ENCODE data around the gene PDE10A. TPM values are rescaled to one million over a fixed set of nuclear protein-coding genes. Genes with fewer than 3 reads are reported as not detected.

Gene PDE10A
- total and polyA plus RNA-seq, 2 of the 8 experiments (the other 6 are each of a cell fraction or from before 2014, with no cell fraction given): 1.1 to 2.4 TPM

DNA sequence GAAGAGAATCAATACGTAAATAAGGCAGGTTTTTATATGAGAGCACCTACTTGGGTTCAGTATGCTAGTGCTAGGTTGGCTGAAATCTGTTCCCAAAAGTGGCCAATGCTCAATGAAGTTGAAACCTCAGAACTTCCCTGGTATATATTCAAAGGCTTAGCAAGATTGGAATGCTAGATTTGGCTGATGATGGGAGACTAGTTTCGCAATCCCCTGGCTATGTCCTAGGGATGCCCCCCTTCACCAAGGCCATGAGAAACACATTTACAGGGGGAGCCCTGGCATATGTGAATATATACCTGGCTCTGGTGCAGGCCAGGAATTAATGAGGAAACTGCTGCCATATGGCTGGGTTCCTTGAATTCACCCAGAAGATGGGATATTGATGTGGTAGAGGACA, 211.2 kb downstream of the PDE10A start:
- Histone ChIP-seq H4K20me1 (replicated peaks in 1 of 2; ENCODE audit: control insufficient read depth in 1 of 2, insufficient read depth in 2 of 2, low read length in 2 of 2) (no peaks in the 10 kb centered on the region), H3K79me1 (ENCODE audit: low read depth, low read length) (no peaks in the 10 kb centered on the region), H3K9ac (replicated peaks in 1 of 4; ENCODE audit: extremely low read depth in 1 of 4, low read depth in 3 of 4, low read length in 3 of 4) (no peak overlapping the region), H2BK15ac (ENCODE audit: low read length) (no peak overlapping the region), H3K18ac (ENCODE audit: extremely low read depth, low read length) (no peak overlapping the region), H3K27me3 (replicated peaks in 1 of 4; ENCODE audit: control insufficient read depth in 3 of 4, extremely low read depth in 1 of 4, insufficient read depth in 3 of 4, low read length in 3 of 4) (no peaks in the 10 kb centered on the region), H2BK120ac (replicated peaks; ENCODE audit: low read depth, low read length) (no peak overlapping the region), H3K79me2 (ENCODE audit: control insufficient read depth in 1 of 2, insufficient read depth in 2 of 2, low read length in 2 of 2) (no peaks in the 10 kb centered on the region), H2BK12ac (ENCODE audit: low read depth, low read length) (no peak overlapping the region), H3K4me2 (ENCODE audit: insufficient read depth in 1 of 2, low read depth in 2 of 2, low read length in 2 of 2) (no peak overlapping the region), H2AK5ac (ENCODE audit: low read depth, low read length) (no peak overlapping the region), H4K8ac (ENCODE audit: extremely low read depth, insufficient read depth, low read length) (no peak overlapping the region), H2BK5ac (ENCODE audit: low read depth, low read length) (no peak overlapping the region), H3K23me2 (ENCODE audit: low read depth, low read length) (no peaks in the 10 kb centered on the region), H3K4me1 (replicated peaks in 1 of 4; ENCODE audit: control insufficient read depth in 3 of 4, insufficient read depth in 4 of 4, low read length in 3 of 4) (no peaks in the 10 kb centered on the region), H3K4me3 (ENCODE audit: extremely low read depth in 1 of 4, insufficient read depth in 2 of 4, low read depth in 3 of 4, low read length in 4 of 4) (no peak overlapping the region), H3K36me3 (ENCODE audit: control insufficient read depth in 2 of 4, insufficient read depth in 4 of 4, low read length in 3 of 4) (no peaks in the 10 kb centered on the region), H2AFZ (ENCODE audit: low read length) (no peak overlapping the region), H4K91ac (replicated peaks; ENCODE audit: insufficient read length, low read length) (no peak overlapping the region), H2BK20ac (ENCODE audit: low read length) (no peak overlapping the region), H3K9me3 (ENCODE audit: insufficient read depth in 2 of 2, low read depth in 1 of 2, low read length in 1 of 2) (no peaks in the 10 kb centered on the region), H3K56ac (replicated peaks; ENCODE audit: insufficient read length, low read depth, low read length) (no peak overlapping the region), H4K5ac (ENCODE audit: insufficient read length, low read depth, low read length) (no peak overlapping the region), H3K4ac (replicated peaks; ENCODE audit: insufficient read length, low read depth, low read length) (no peak overlapping the region), H3K23ac (ENCODE audit: insufficient read length) (no peak overlapping the region), H3K14ac (ENCODE audit: insufficient read length) (no peak overlapping the region), H3K27ac (ENCODE audit: low read depth, low read length) (no peak overlapping the region)
- DNase-seq (ENCODE audit: low read depth in 1 of 2, low spot score in 2 of 2) (no peak), FAIRE-seq (no peak)
- POLR2A ChIA-PET (ENCODE audit: partially characterized antibody): no interaction called here
- CTCF ChIA-PET (ENCODE audit: partially characterized antibody): no interaction called here
- 92% methylated on average over 2 of the region's 2 CpGs; no CpG with 5 or more reads in 1 of the 2 experiments for WGBS, 2 experiments (ENCODE audit: extremely low coverage in 1 of 2, insufficient coverage in 1 of 2, insufficient read length in 1 of 2, insufficient replicate concordance in 2 of 2, low coverage in 1 of 2, low lambda C conversion rate in 2 of 2, missing lambda C conversion rate in 1 of 2)
- TF ChIP-seq RXRA (IDR thresholded peaks at IDR 0.05; ENCODE audit: insufficient read depth, low read depth, low read length) (no peak), CEBPB (IDR thresholded peaks at IDR 0.05; ENCODE audit: low read depth, low read length) (0 out of 2 replicates have a peak, but pooled peaks have one; percentile 21)
